PC-3 (cell line): ENCODE data around the gene ITSN1. TPM values are rescaled to one million over a fixed set of nuclear protein-coding genes. Genes with fewer than 3 reads are reported as not detected.

ENCODE experiments used
- ATAC-seq: fragments of 200-7000 bp; cut with Tn5 transposase; 2 replicates; pipeline ENCODE4 v1.9.1; 2020; ENCODE audit warnings: mild to moderate bottlenecking, moderate library complexity
- BruUV-seq: library from RNA; stranded (reverse); fragments of 400-500 nt; replicated peaks from 2 replicates; lab custom pipeline; 2021; lab: Mats Ljungman, UMichigan
- CTCF ChIA-PET: fragments of 300-600 bp; sonication (Branson Sonifier 250); formaldehyde crosslinking; loops from one replicate; lab custom pipeline; 2022; ENCODE audit warnings: antibody characterized with exemption; lab: Charles Lee
- POLR2A ChIA-PET: fragments of 300-600 bp; sonication (Branson Sonifier 250); formaldehyde crosslinking; loops from one replicate; lab custom pipeline; 2022; ENCODE audit warnings: antibody characterized with exemption; ENCODE audit not compliant: unreplicated experiment; lab: Charles Lee
- DNase-seq: peaks from one replicate; pipeline ENCODE4 v3.0.0-alpha.2; 2015
- H2AFZ ChIP-seq: fragments of 300-600 bp; sonication (generic); 2 replicates; pipeline ENCODE4 v1.6.0; 2016; ENCODE audit warnings: antibody characterized with exemption, low read length
- H3F3A ChIP-seq: fragments of 300-600 bp; sonication (generic); one replicate; pipeline ENCODE4 v1.6.0; 2017; ENCODE audit warnings: antibody characterized with exemption, low read length, control low read depth, mild to moderate bottlenecking; ENCODE audit not compliant: unreplicated experiment
- H3K27ac ChIP-seq: fragments of 300-600 bp; sonication (generic); 2 replicates; pipeline ENCODE4 v1.5.1; 2016; ENCODE audit warnings: mild to moderate bottlenecking, low read length
- H3K27me3 ChIP-seq: fragments of 300-600 bp; sonication (generic); 2 replicates; pipeline ENCODE4 v1.6.1; 2016; ENCODE audit warnings: low read length, mixed read lengths
- H3K36me3 ChIP-seq: fragments of 300-600 bp; sonication (generic); 2 replicates; pipeline ENCODE4 v1.6.1; 2016; ENCODE audit warnings: low read depth, mixed run types, low read length, mixed read lengths
- H3K4me1 ChIP-seq: fragments of 300-600 bp; sonication (generic); 2 replicates; pipeline ENCODE4 v1.5.1; 2016; ENCODE audit warnings: low read length; ENCODE audit not compliant: insufficient read depth
- H3K4me2 ChIP-seq: fragments of 300-600 bp; sonication (generic); 2 replicates; pipeline ENCODE4 v1.6.0; 2016; ENCODE audit warnings: low read length
- H3K4me3 ChIP-seq: fragments of 300-600 bp; sonication (generic); 2 replicates; pipeline ENCODE4 v1.5.1; 2016; ENCODE audit warnings: mild to moderate bottlenecking, low read length, mixed read lengths
- H3K79me2 ChIP-seq: fragments of 300-600 bp; sonication (generic); 2 replicates; pipeline ENCODE4 v1.6.1; 2017; ENCODE audit warnings: low read length, mixed read lengths
- H3K9ac ChIP-seq: fragments of 300-600 bp; sonication (generic); 2 replicates; pipeline ENCODE4 v1.6.0; 2016; ENCODE audit warnings: mild to moderate bottlenecking, low read length
- H3K9me2 ChIP-seq: fragments of 300-600 bp; sonication (generic); replicated peaks from 2 replicates; pipeline ENCODE4 v1.6.1; 2016; ENCODE audit warnings: mixed run types, low read length, mixed read lengths
- H3K9me3 ChIP-seq: fragments of 300-600 bp; sonication (generic); 2 replicates; pipeline ENCODE4 v1.6.1; 2016; ENCODE audit warnings: low read length, mixed read lengths
- H4K20me1 ChIP-seq: fragments of 300-600 bp; sonication (generic); 2 replicates; pipeline ENCODE4 v1.6.1; 2016; ENCODE audit warnings: low read length, mixed read lengths
- EZH2 ChIP-seq: fragments of 300-600 bp; sonication (generic); IDR thresholded peaks from one replicate; pipeline ENCODE4 v1.6.1; 2017; ENCODE audit warnings: antibody characterized with exemption, mild to moderate bottlenecking, low read length; ENCODE audit not compliant: unreplicated experiment
- EZH2phosphoT487 ChIP-seq: fragments of 300-600 bp; sonication (generic); IDR thresholded peaks from 2 replicates; pipeline ENCODE4 v1.6.1; 2018; ENCODE audit warnings: mild to moderate bottlenecking, antibody characterized with exemption, low read length, borderline replicate concordance
- intact Hi-C: fragments of 100-400 bp; cut with micrococcal nuclease; formaldehyde crosslinking; loops from 2 replicates; pipeline ENCODE4 v1.9.0; 2023
- total RNA-seq: library from RNA; depleted of rRNA; stranded (reverse); fragments of >200 nt; gene quantifications from 2 replicates; pipeline ENCODE4 v1.2.3, GENCODE V29; 2014
- TF ChIP-seq, protein P1 (sequence below): fragments of 300-600 bp; sonication (generic); conservative IDR thresholded peaks from 2 replicates; pipeline ENCODE4 v1.5.1; 2017; ENCODE audit warnings: antibody characterized with exemption, low read depth, mild to moderate bottlenecking, low read length

The ITSN1 gene
- total RNA-seq, 1 experiment from 2014 or later: 45.6 TPM

DNA sequence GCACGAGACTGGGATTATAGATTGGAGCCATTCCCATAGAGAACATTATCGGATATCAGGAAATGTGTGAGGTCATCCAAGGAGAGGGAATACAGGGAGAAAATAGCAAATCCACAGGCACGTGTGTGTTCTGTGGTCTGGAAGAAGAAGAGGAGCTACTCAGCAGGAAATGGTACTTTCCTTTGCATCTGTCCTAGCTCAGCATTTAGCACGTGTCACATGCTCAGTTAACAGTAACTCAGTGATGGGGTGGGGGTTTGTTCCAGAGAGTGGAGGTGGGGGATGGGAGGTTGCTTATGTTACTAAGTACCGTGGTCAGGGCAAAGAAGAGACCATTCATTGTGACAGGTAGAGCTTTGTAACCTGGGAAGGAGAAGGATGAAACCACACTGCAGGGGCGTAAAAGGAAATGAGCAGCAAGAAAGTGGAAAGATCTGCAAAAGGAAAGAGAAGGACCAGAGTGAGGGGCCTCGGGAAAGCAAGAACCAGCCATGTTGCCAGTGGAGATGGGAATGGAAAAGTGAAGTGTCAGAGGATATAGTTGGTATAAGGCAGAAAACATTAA, 172.9 kb downstream of the ITSN1 start:
- Histone ChIP-seq H3K9ac (no peak overlapping the region), H3K4me2 (no peak overlapping the region), H3K9me2 (no peaks in the 10 kb centered on the region), H3K27ac (no peak overlapping the region), H3K9me3 (no peaks in the 10 kb centered on the region), H3K4me3 (no peak overlapping the region), H3K4me1 (no peaks in the 10 kb centered on the region), H3K27me3 (no peaks in the 10 kb centered on the region), H4K20me1 (no peaks in the 10 kb centered on the region), H3K36me3 (no peaks in the 10 kb centered on the region; the same call in 1 of the 2 replicates), H3K79me2 (no peaks in the 10 kb centered on the region), H2AFZ (no peak overlapping the region), H3F3A (no peaks in the 10 kb centered on the region)
- intact Hi-C loops: no loop called here
- BruUV-seq: no TSS peak
- ATAC-seq: no peak
- POLR2A ChIA-PET: no interaction called here
- CTCF ChIA-PET: interaction anchor here (0.5 kb wide), 1 partner anchor 80 kb away, joined by 4 read pairs; no protein-coding TSS in a partner anchor
- TF ChIP-seq EZH2 (no peak), EZH2phosphoT487 (no peak)
- TF ChIP-seq, protein P1, sequence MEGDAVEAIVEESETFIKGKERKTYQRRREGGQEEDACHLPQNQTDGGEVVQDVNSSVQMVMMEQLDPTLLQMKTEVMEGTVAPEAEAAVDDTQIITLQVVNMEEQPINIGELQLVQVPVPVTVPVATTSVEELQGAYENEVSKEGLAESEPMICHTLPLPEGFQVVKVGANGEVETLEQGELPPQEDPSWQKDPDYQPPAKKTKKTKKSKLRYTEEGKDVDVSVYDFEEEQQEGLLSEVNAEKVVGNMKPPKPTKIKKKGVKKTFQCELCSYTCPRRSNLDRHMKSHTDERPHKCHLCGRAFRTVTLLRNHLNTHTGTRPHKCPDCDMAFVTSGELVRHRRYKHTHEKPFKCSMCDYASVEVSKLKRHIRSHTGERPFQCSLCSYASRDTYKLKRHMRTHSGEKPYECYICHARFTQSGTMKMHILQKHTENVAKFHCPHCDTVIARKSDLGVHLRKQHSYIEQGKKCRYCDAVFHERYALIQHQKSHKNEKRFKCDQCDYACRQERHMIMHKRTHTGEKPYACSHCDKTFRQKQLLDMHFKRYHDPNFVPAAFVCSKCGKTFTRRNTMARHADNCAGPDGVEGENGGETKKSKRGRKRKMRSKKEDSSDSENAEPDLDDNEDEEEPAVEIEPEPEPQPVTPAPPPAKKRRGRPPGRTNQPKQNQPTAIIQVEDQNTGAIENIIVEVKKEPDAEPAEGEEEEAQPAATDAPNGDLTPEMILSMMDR: no peak
- DNase-seq: no peak

DNA sequence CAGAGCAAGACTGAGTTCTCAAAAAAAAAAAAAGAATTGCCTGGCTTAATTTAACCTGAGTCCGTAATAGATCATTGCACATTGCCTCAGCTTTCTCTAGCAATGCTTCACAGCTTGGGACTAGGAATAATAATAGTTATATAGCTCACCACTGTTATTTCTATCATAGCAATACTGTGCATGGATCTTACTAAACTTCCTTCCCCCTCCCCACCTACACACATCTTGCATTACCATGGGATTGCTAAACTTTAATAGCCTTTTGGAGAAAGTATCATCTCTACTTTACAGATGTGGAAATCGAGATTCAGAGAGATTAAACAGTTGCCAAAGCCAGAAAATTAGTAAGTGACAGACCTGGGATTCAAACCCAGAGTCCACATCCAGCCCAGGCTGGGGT, 173.9 kb downstream of the ITSN1 start:
- CTCF ChIA-PET: no interaction called here
- Histone ChIP-seq H3K9me3 (no peaks in the 10 kb centered on the region), H2AFZ (no peak overlapping the region), H3K27ac (no peak overlapping the region), H4K20me1 (no peaks in the 10 kb centered on the region), H3K36me3 (no peaks in the 10 kb centered on the region; the same call in 1 of the 2 replicates), H3K4me3 (no peak overlapping the region), H3K27me3 (no peaks in the 10 kb centered on the region), H3K79me2 (no peaks in the 10 kb centered on the region), H3K4me1 (no peaks in the 10 kb centered on the region), H3F3A (no peaks in the 10 kb centered on the region), H3K4me2 (no peak overlapping the region), H3K9me2 (no peaks in the 10 kb centered on the region), H3K9ac (no peak overlapping the region)
- BruUV-seq: no TSS peak
- DNase-seq (no peak), ATAC-seq (no peak)
- TF ChIP-seq EZH2: no peak
- TF ChIP-seq EZH2phosphoT487: no peak
- TF ChIP-seq, protein P1: no peak
- intact Hi-C loops: no loop called here
- POLR2A ChIA-PET: no interaction called here

DNA sequence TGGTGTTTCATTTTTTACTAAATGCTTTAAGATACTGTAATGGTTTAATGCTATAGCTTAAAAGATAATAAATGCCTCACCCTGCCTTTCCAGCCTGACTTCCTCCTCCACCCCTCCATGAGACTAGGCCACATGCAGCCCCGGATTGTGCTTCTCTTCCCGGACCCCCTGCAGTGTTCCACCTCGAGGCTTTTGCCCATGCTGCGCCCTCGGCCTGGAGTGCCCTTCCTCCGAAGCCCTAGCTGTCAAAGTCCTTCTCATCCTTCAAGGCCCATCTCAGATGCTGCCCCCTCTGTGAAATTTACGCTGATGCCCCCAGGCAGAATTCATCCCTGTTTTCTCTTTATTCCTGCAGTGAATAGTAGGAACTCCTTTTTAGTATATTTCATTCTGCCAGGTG, 174.8 kb downstream of the ITSN1 start:
- ChIA-PET POLR2A (no interaction called here), CTCF (no interaction called here)
- ATAC-seq: no peak
- Histone ChIP-seq H3F3A (no peaks in the 10 kb centered on the region), H3K9me2 (no peaks in the 10 kb centered on the region), H3K36me3 (no peaks in the 10 kb centered on the region; the same call in 1 of the 2 replicates), H3K9ac (no peak overlapping the region), H3K9me3 (no peaks in the 10 kb centered on the region), H3K27ac (no peak overlapping the region), H4K20me1 (no peaks in the 10 kb centered on the region), H3K4me2 (no peak overlapping the region), H3K4me1 (no peaks in the 10 kb centered on the region), H3K27me3 (no peaks in the 10 kb centered on the region), H3K79me2 (no peaks in the 10 kb centered on the region), H2AFZ (no peak overlapping the region), H3K4me3 (no peak overlapping the region)
- TF ChIP-seq EZH2phosphoT487 (no peak), EZH2 (no peak)
- TF ChIP-seq, protein P1: no peak
- DNase-seq: no peak
- intact Hi-C loops: no loop called here
- BruUV-seq: no TSS peak
